ENCODE measurements around the gene OSCAR. TPM values are rescaled to one million over a fixed set of nuclear protein-coding genes. Genes with fewer than 3 reads are reported as not detected.

The OSCAR gene
- total RNA-seq, result under 1 TPM in 1 of 2 donors, not detected in 1; 0.72 TPM

GRCh38 chr19:54100561-54100960 is at the start of gene OSCAR:
Gene OSCAR, minus strand, starts transcription at chr19:54100803. Its CDS starts 11 bp downstream, at chr19:54100792.
- no peak for ATAC-seq
- DNase-seq (ENCODE audit: low spot score in 2 of 2), result no peak
- Mint-ChIP-seq H3K9me3 (no peaks in the 10 kb centered on the region), H3K36me3 (peaks cover 0 to 5% of the 10 kb centered on the region in 2 donors), H3K27ac (peak within 1 kb of the TSS; percentile 41 to 75)

- H3K36me3 Mint-ChIP-seq, result peaks cover 0 to 28% of the 10 kb centered on the region in 2 donors
- no peak for ATAC-seq
- H3K9me3 Mint-ChIP-seq, result no peaks in the 10 kb centered on the region
- no peak for DNase-seq (ENCODE audit: low spot score in 2 of 2)
- H3K27ac Mint-ChIP-seq, result peak overlapping the region; percentile 25 to 90
These were observed 48.6 kb upstream of the OSCAR start for GRCh38 chr19:54149021-54149812.

- Mint-ChIP-seq H3K9me3 (no peaks in the 10 kb centered on the region), H3K36me3 (peaks cover 0 to 28% of the 10 kb centered on the region in 2 donors), H3K27ac (no peak overlapping the region)
- no peak for ATAC-seq
- no peak for DNase-seq (ENCODE audit: low spot score in 2 of 2)
These were observed 47.6 kb upstream of the OSCAR start for GRCh38 chr19:54148158-54148557.

- ATAC-seq, result no peak
- no peak for DNase-seq (ENCODE audit: low spot score in 2 of 2)
- Mint-ChIP-seq H3K27ac (peak overlapping the region in 1 of 2 donors; percentile 33), H3K9me3 (no peaks in the 10 kb centered on the region), H3K36me3 (peaks cover 0 to 27% of the 10 kb centered on the region in 2 donors)
These were observed 47.1 kb upstream of the OSCAR start for GRCh38 chr19:54147676-54148075.

- no peak for ATAC-seq
- Mint-ChIP-seq H3K27ac (no peak overlapping the region), H3K9me3 (no peaks in the 10 kb centered on the region), H3K36me3 (peaks cover 0 to 27% of the 10 kb centered on the region in 2 donors)
- no peak for DNase-seq (ENCODE audit: low spot score in 2 of 2)
These were observed 45.0 kb upstream of the OSCAR start for GRCh38 chr19:54145541-54146158.

- H3K9me3 Mint-ChIP-seq, result no peaks in the 10 kb centered on the region
- no peak for ATAC-seq
- peak overlapping the region in 1 of 2 donors; percentile 85 for H3K27ac Mint-ChIP-seq
- no peak for DNase-seq (ENCODE audit: low spot score in 2 of 2)
- peaks cover 11 to 37% of the 10 kb centered on the region in 2 donors for H3K36me3 Mint-ChIP-seq
These were observed 41.7 kb upstream of the OSCAR start for GRCh38 chr19:54142166-54142780.

- Mint-ChIP-seq H3K36me3 (peaks cover 11 to 31% of the 10 kb centered on the region in 2 donors), H3K27ac (peak overlapping the region in 1 of 2 donors; percentile 85), H3K9me3 (no peaks in the 10 kb centered on the region)
- no peak for ATAC-seq
- DNase-seq (ENCODE audit: low spot score in 2 of 2), result no peak
These were observed 40.8 kb upstream of the OSCAR start for GRCh38 chr19:54141356-54141755.

- Mint-ChIP-seq H3K27ac (peak overlapping the region; percentile 89 to 99), H3K9me3 (peaks cover 0 to 4% of the 10 kb centered on the region in 2 donors), H3K36me3 (peaks cover 11 to 16% of the 10 kb centered on the region in 2 donors)
- DNase-seq (ENCODE audit: low spot score in 2 of 2), result peak in 1 of 2 donors; percentile 21
- ATAC-seq, result no peak
These were observed 38.1 kb upstream of the OSCAR start for GRCh38 chr19:54138489-54139256.

- H3K9me3 Mint-ChIP-seq, result peaks cover 0 to 4% of the 10 kb centered on the region in 2 donors
- H3K36me3 Mint-ChIP-seq, result peaks cover 11% of the 10 kb centered on the region in 2 donors
- ATAC-seq (no peak), DNase-seq (ENCODE audit: low spot score in 2 of 2) (peak in 1 of 2 donors; percentile 39)
- peak within 1 kb of the TSS; percentile 89 to 99 for H3K27ac Mint-ChIP-seq
These were observed 37.3 kb upstream of the OSCAR start, which contains the start of gene CNOT3 for GRCh38 chr19:54137699-54138488. Gene CNOT3, plus strand, starts transcription at chr19:54137762. Its CDS starts 5,217 bp downstream, at chr19:54142979.

GRCh38 chr19:54136864-54137698 is 36.5 kb upstream of the OSCAR start:
- ATAC-seq, result peak; percentile 87 to 88

GRCh38 chr19:54136086-54136863 is 35.7 kb upstream of the OSCAR start:
- H3K36me3 Mint-ChIP-seq, result peaks cover 11% of the 10 kb centered on the region in 2 donors
- H3K27ac Mint-ChIP-seq, result peak overlapping the region; percentile 67 to 89
- ATAC-seq (no peak), DNase-seq (ENCODE audit: low spot score in 2 of 2) (peak in 1 of 2 donors; percentile 20)
- peaks cover 0 to 4% of the 10 kb centered on the region in 2 donors for H3K9me3 Mint-ChIP-seq

More at GRCh38 chr19:54136864-54137698, 36.5 kb upstream of the OSCAR start:
- DNase-seq (ENCODE audit: low spot score in 2 of 2), result peak; percentile 97 to 100
- Mint-ChIP-seq H3K27ac (peak overlapping the region; percentile 67 to 89), H3K9me3 (peaks cover 0 to 4% of the 10 kb centered on the region in 2 donors), H3K36me3 (peaks cover 11% of the 10 kb centered on the region in 2 donors)

- Mint-ChIP-seq H3K27ac (peak overlapping the region in 1 of 2 donors; percentile 69), H3K36me3 (peaks cover 7% of the 10 kb centered on the region in 2 donors)
These were observed 33.5 kb upstream of the OSCAR start for GRCh38 chr19:54133957-54134590.

GRCh38 chr19:54133312-54133956 is 32.8 kb upstream of the OSCAR start:
- Mint-ChIP-seq H3K9me3 (peaks cover 0 to 4% of the 10 kb centered on the region in 2 donors), H3K36me3 (peaks cover under 1% of the 10 kb centered on the region in 2 donors), H3K27ac (no peak overlapping the region)
- DNase-seq (ENCODE audit: low spot score in 2 of 2) (no peak), ATAC-seq (no peak)

More at GRCh38 chr19:54133957-54134590, 33.5 kb upstream of the OSCAR start:
- no peak for ATAC-seq
- peaks cover 0 to 4% of the 10 kb centered on the region in 2 donors for H3K9me3 Mint-ChIP-seq
- DNase-seq (ENCODE audit: low spot score in 2 of 2), result no peak

All from activated naive CD4-positive, alpha-beta T cell treated with anti-CD3 and anti-CD28 coated beads, Interleukin-2, amount 50 U/mL, for 72 hours (primary cell).